ENCODE measurements around the gene REEP6. TPM values are rescaled to one million over a fixed set of nuclear protein-coding genes. Genes with fewer than 3 reads are reported as not detected.

REEP6 gene
- total RNA-seq = 1.2 TPM
- long read RNA-seq, transcript REEP6-201 (5 exons, 1,794 nt) = major isoform, 7 of 8 reads
- long read RNA-seq, partial matches to known transcripts = 1 of 8 reads
- long read RNA-seq, other reads (novel, unspliced or antisense) = 0 of 8 reads

DNA sequence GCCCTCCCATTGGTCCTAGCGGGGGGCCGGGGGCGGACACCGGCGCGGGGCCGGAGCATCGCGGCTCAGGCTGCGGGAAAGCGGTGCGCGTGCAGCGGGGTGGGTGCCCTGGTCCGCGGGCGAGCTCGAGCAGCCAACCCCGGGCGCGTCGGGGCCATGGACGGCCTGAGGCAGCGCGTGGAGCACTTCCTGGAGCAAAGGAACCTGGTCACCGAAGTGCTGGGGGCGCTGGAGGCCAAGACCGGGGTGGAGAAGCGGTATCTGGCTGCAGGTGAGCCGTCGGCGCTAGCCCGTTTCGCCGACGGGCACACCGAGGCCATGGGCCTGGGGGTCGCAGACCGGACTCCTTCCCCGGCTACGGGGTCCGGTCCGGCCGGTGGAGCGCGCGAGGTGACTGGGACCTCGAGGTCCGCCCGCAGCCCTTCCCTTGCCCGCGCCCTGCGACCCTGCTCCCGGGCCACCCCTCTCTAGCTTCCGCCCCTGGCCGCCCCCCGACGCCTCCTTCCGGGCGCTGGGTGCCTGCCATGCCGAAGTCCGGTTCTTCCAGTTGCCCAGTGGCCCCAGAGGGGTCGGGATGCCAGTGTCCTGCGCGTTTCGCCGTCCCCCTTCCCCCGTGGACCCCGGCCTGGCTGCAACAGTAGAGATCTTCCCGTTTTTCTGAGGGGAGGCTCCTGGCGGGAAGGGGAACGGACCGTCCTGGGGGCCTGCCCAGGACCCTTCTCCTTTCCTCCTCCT is at the start of gene REEP6:
Gene REEP6 (plus strand): TSS at position 68 of the 735 bp plus-strand sequence. CDS start 89 bp downstream, at position 157.
- Histone ChIP-seq H3K27me3 (no peaks in the 10 kb centered on the region), H3K4me1 (peaks cover 11% of the 10 kb centered on the region), H3K9me3 (no peaks in the 10 kb centered on the region), H3K4me3 (peak within 1 kb of the TSS; percentile 62), H3K36me3 (no peaks in the 10 kb centered on the region), H3K27ac (peak within 1 kb of the TSS; percentile 65)
- TF ChIP-seq, protein P1, sequence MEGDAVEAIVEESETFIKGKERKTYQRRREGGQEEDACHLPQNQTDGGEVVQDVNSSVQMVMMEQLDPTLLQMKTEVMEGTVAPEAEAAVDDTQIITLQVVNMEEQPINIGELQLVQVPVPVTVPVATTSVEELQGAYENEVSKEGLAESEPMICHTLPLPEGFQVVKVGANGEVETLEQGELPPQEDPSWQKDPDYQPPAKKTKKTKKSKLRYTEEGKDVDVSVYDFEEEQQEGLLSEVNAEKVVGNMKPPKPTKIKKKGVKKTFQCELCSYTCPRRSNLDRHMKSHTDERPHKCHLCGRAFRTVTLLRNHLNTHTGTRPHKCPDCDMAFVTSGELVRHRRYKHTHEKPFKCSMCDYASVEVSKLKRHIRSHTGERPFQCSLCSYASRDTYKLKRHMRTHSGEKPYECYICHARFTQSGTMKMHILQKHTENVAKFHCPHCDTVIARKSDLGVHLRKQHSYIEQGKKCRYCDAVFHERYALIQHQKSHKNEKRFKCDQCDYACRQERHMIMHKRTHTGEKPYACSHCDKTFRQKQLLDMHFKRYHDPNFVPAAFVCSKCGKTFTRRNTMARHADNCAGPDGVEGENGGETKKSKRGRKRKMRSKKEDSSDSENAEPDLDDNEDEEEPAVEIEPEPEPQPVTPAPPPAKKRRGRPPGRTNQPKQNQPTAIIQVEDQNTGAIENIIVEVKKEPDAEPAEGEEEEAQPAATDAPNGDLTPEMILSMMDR (IDR thresholded peaks at IDR 0.05) = no peak
- ATAC-seq (no peak), DNase-seq (no peak)
- intact Hi-C loops (cut with DNase I) = no loop called here

DNA sequence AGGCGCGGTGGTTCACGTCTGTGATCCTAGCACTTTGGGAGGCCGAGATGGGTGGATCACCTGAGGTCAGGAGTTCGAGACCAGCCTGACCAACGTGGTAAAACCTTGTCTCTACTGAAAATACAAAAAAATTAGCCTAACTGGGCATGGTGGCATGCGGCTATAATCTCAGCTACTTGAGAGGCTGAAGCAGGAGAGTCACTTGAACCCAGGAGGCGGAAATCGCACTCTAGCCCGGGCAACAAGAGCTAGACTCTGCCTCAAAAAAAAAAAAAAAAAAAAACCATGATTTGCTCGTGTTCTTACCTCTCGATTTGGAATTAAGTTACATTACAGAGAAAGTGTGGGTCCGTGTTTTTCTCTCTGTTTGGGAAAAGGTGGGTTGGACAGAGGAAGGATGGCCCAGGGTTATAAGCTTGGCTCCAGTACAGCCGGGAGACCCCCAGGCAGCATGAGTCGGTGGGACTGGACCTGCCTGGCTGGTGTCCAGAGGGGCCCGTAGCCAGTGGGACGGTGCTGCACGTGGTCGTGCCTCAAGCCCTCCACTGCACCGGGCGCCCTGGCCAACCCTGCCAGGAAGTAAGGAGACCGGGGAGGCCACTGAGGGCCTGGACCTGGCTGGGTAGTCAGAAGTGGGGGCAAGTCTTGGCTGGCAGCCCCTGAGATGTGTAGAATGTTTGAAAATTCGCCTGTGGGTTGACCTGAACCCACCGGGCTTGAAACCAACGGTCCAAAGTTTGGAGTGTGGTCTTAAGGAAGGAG is 49.1 kb upstream of the REEP6 start:
- peak; percentile 64 for DNase-seq
- H3K4me1 ChIP-seq = peaks cover 30% of the 10 kb centered on the region
- ATAC-seq = no peak

DNA sequence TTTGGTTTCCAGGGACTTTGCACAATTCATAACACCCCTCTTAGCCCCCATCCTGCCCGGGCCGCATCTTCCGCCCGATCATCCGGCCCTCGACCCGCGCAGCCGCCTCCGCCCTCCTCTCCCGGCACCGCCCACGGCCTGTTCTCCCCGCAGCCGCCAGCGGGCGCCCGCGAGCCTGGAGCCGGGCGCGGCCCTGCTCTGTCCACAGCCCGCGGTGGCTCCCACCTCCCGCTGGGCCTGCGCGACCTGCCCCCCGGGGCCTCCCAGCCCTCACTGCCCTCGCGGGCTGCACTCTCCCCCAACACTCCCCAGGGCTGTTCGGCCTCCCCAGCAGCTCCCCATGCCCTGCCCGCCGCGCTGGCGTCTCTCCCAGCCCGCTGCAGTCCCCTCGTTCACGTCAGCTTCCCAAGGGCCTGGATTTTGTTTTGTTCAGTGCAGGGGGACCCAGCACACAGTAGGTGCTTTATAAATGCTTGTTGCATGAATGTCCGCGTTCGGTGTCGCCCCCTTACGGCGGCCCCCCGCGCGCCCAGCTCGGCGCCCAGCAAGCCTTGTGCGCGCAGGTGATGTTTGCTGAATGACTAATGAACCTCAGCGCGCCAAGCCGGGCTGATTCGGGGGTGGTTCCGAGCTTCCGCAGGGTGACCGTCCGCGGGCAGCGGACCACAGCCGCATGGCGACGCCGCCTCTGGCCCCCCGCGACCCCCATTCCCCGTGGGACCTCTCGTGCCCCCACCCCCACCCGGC is 45.6 kb upstream of the REEP6 start:
- H3K4me1 ChIP-seq = peaks cover 17% of the 10 kb centered on the region
- intact Hi-C loops (cut with DNase I) = no loop called here
- no peak overlapping the region for H3K27ac ChIP-seq
- TF ChIP-seq, protein P1 (IDR thresholded peaks at IDR 0.05) = peak; percentile 92
- peak overlapping the region; percentile 42 for H3K4me3 ChIP-seq
- ATAC-seq = peak; percentile 94
- H3K27me3 ChIP-seq = peaks cover 52% of the 10 kb centered on the region
- peak; percentile 89 for DNase-seq
- H3K9me3 ChIP-seq = no peaks in the 10 kb centered on the region
- H3K36me3 ChIP-seq = peaks cover 25% of the 10 kb centered on the region

More for the DNA sequence above, 49.1 kb upstream of the REEP6 start:
- H3K9me3 ChIP-seq = no peaks in the 10 kb centered on the region
- TF ChIP-seq, protein P1 (IDR thresholded peaks at IDR 0.05) = no peak
- intact Hi-C loops (cut with DNase I) = no loop called here
- H3K36me3 ChIP-seq = peaks cover 34% of the 10 kb centered on the region
- H3K27ac ChIP-seq = no peak overlapping the region
- no peak overlapping the region for H3K4me3 ChIP-seq
- peaks cover 17% of the 10 kb centered on the region for H3K27me3 ChIP-seq

DNA sequence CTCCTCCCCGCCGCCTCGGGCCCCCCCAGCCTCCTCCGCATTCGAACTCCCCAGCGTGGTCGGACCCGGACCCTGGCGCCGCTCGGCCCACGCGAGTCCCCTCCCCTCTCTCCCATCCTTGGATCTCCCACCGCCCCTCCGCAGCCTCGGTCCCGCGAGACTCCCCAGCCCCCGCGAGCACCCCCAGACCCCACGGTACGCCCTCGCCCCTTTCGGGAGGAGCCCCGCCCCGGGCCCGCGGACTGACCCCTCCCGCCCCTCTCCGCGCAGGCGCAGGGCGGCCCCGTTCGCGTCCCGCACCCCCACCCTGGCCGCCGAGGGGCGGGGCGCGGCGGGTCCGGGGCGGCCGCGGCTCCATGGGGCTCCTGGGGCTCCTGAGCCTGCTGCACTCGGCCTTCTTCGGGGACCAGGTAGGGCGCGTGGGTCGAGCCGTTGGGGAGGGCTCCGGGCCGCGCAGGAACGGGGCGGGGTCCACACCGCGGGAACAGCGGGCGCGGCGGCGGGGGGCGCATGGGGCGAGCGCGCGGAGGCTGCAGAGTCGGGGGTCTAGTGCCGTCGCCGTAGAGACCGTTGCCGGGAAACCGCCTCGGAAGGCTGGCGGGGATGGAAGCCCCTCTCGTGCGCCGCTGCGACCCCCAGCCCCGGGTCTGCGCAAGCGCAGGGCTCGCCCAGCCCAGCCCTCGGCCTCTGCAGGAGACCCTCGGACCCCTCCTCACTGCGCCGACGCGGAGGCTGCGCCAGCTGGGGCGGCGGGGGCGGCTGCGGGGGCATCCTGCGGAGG is 44.9 kb upstream of the REEP6 start:
- TF ChIP-seq, protein P1 (IDR thresholded peaks at IDR 0.05) = no peak
- ATAC-seq (peak; percentile 1), DNase-seq (no peak)
- no peaks in the 10 kb centered on the region for H3K9me3 ChIP-seq
- H3K27me3 ChIP-seq = peaks cover 59% of the 10 kb centered on the region
- intact Hi-C loops (cut with DNase I) = no loop called here
- H3K36me3 ChIP-seq = peaks cover 18% of the 10 kb centered on the region
- no peak overlapping the region for H3K27ac ChIP-seq
- H3K4me1 ChIP-seq = peaks cover 17% of the 10 kb centered on the region
- peak overlapping the region; percentile 42 for H3K4me3 ChIP-seq
